CD14-positive monocyte (primary cell): ENCODE data around the gene TBCD. TPM values are rescaled to one million over a fixed set of nuclear protein-coding genes. Genes with fewer than 3 reads are reported as not detected.

Experiments used
- DNase-seq, 3 donors: peaks; one replicate each; pipeline ENCODE4 v3.0.0-alpha.2; 2011 to 2022
- H2AFZ ChIP-seq: 2 replicates; pipeline ENCODE4 v1.6.0; 2012; ENCODE audit warnings: mild to moderate bottlenecking, low read depth, low read length, inconsistent platforms; ENCODE audit not compliant: insufficient read depth, poor library complexity, severe bottlenecking
- H3K27ac ChIP-seq, 2 donors: 1 replicate in 1 of 2; 2 replicates in 1 of 2; pipeline ENCODE4 v1.5.1; 2012 to 2013; ENCODE audit warnings: low read length in 2 of 2, control low read depth in 1 of 2, inconsistent platforms in 1 of 2, low read depth in 1 of 2, mild to moderate bottlenecking in 1 of 2
- H3K27me3 ChIP-seq, 2 donors: one replicate each; pipeline versions ENCODE4 v1.6.0 to v1.6.1; 2011 to 2013; ENCODE audit warnings: low read length in 2 of 2; ENCODE audit not compliant: control insufficient read depth in 2 of 2, insufficient read depth in 2 of 2
- H3K36me3 ChIP-seq, 2 donors: replicated peaks in 1 of 2; 1 replicate in 1 of 2; 2 replicates in 1 of 2; pipeline versions ENCODE4 v1.5.1 to v1.6.1; 2012 to 2013; ENCODE audit warnings: low read length in 2 of 2, control low read depth in 1 of 2, inconsistent platforms in 1 of 2, mild to moderate bottlenecking in 1 of 2; ENCODE audit not compliant: insufficient read depth in 2 of 2, control insufficient read depth in 1 of 2
- H3K4me1 ChIP-seq, 2 donors: 1 replicate in 1 of 2; 2 replicates in 1 of 2; pipeline versions ENCODE4 v1.5.1 to v1.6.1; 2012 to 2013; ENCODE audit warnings: low read length in 2 of 2, control low read depth in 1 of 2, inconsistent platforms in 1 of 2, mild to moderate bottlenecking in 1 of 2, moderate library complexity in 1 of 2; ENCODE audit not compliant: insufficient read depth in 2 of 2, control insufficient read depth in 1 of 2
- H3K4me2 ChIP-seq: replicated peaks from 2 replicates; pipeline ENCODE3; 2012; ENCODE audit warnings: low read length, moderate library complexity, mild to moderate bottlenecking; ENCODE audit not compliant: poor library complexity, severe bottlenecking; ENCODE audit errors: extremely low read depth
- H3K4me3 ChIP-seq, 3 experiments: fragments of 200-600 bp in 1 of 3; sonication (generic) in 1 of 3; replicated peaks in 1 of 3; 1 replicate in 2 of 3; 2 replicates in 1 of 3; pipeline ENCODE4 v1.5.1; 2011 to 2013; ENCODE audit warnings: low read length in 3 of 3, mild to moderate bottlenecking in 3 of 3, control low read depth in 2 of 3, low read depth in 2 of 3, inconsistent platforms in 1 of 3, moderate library complexity in 1 of 3
- H3K79me2 ChIP-seq: 2 replicates; pipeline ENCODE4 v1.6.0; 2012; ENCODE audit warnings: mild to moderate bottlenecking, control low read depth, inconsistent platforms, low read length, moderate library complexity; ENCODE audit not compliant: insufficient read depth
- H3K9ac ChIP-seq: 2 replicates; pipeline ENCODE4 v1.6.0; 2017; ENCODE audit warnings: low read length, mild to moderate bottlenecking; ENCODE audit not compliant: insufficient read depth, poor library complexity, severe bottlenecking
- H3K9me3 ChIP-seq, 2 donors: replicated peaks in 1 of 2; 1 replicate in 1 of 2; 2 replicates in 1 of 2; pipeline versions ENCODE4 v1.5.1 to v1.6.1; 2012 to 2013; ENCODE audit warnings: low read length in 2 of 2, control low read depth in 1 of 2; ENCODE audit not compliant: control insufficient read depth in 1 of 2, insufficient read depth in 1 of 2
- H4K20me1 ChIP-seq: 2 replicates; pipeline ENCODE4 v1.6.0; 2012; ENCODE audit warnings: mild to moderate bottlenecking, low read length, control low read depth, moderate library complexity; ENCODE audit not compliant: insufficient read depth
- H3K27ac Mint-ChIP-seq, 7 donors: one replicate each; pipeline ENCODE4 v1.8.0; 2020; ENCODE audit warnings: mild to moderate bottlenecking in 7 of 7, mixed read lengths in 7 of 7, moderate library complexity in 6 of 7, inconsistent platforms in 2 of 7
- H3K27me3 Mint-ChIP-seq, 3 donors: one replicate each; pipeline ENCODE4 v1.8.0; 2021 to 2022; ENCODE audit warnings: low read depth in 3 of 3, mild to moderate bottlenecking in 3 of 3, mixed read lengths in 3 of 3, moderate library complexity in 3 of 3, inconsistent platforms in 1 of 3
- H3K36me3 Mint-ChIP-seq, 2 donors: one replicate each; pipeline ENCODE4 v1.8.0; 2020; ENCODE audit warnings: mixed read lengths in 2 of 2, inconsistent platforms in 1 of 2, mild to moderate bottlenecking in 1 of 2
- H3K4me1 Mint-ChIP-seq: one replicate; pipeline ENCODE4 v1.8.0; 2020; ENCODE audit warnings: mild to moderate bottlenecking, mixed read lengths
- H3K4me3 Mint-ChIP-seq, 2 donors: one replicate each; pipeline ENCODE4 v1.8.0; 2020; ENCODE audit warnings: mild to moderate bottlenecking in 2 of 2, mixed read lengths in 2 of 2, moderate library complexity in 1 of 2
- H3K9me3 Mint-ChIP-seq, 7 donors: one replicate each; pipeline ENCODE4 v1.8.0; 2020 to 2022; ENCODE audit warnings: mixed read lengths in 7 of 7, mild to moderate bottlenecking in 6 of 7, moderate library complexity in 6 of 7, inconsistent platforms in 2 of 7
- CTCF ChIP-seq: fragments of 200-600 bp; IDR thresholded peaks from one replicate; pipeline ENCODE4 v1.8.0; 2022; ENCODE audit warnings: antibody characterized with exemption, mild to moderate bottlenecking
- WGBS: methylation state at CpG from one replicate; pipeline ENCODE4 v1.1.5; 2013; ENCODE audit warnings: missing lambda C conversion rate; ENCODE audit not compliant: insufficient coverage; 5-methylcytosine and 5-hydroxymethylcytosine counted together
- intact Hi-C, 2 donors: fragments of 100-400 bp; cut with micrococcal nuclease; formaldehyde crosslinking; loops; one replicate each; pipeline versions ENCODE4 v1.15.0 to v1.15.1; 2023
- polyA plus RNA-seq, 3 donors: library from polyadenylated mRNA; depleted of rRNA in 1 of 3; unstranded in 2 of 3; stranded (reverse) in 1 of 3; fragments of 300-500 nt in 2 of 3; fragments of >200 nt in 1 of 3; fragmentation: Illumina TruSeq in 2 of 3; gene quantifications; 1 replicate in 2 of 3; 2 replicates in 1 of 3; pipeline ENCODE4 v1.2.3, GENCODE V29; 2012 to 2021

TBCD gene
- polyA plus RNA-seq, 3 donors: 54.7 to 74.0 (median 66.6) TPM

- no peak for TF ChIP-seq CTCF
- no peaks in the 10 kb centered on the region for H3K79me2 ChIP-seq
- WGBS: 95% methylated on average over 22 of the region's 24 CpGs
- peaks cover 0 to 14% (median 5%) of the 10 kb centered on the region in 3 donors for H3K27me3 Mint-ChIP-seq
- intact Hi-C loops: no loop called here
- peaks cover 11 to 17% of the 10 kb centered on the region in 2 donors for H3K36me3 Mint-ChIP-seq
- peak overlapping the region in 1 of 7 donors; percentile 47 for H3K27ac Mint-ChIP-seq
- DNase-seq: no peak
- H3K4me1 Mint-ChIP-seq: peaks cover 12% of the 10 kb centered on the region
- H3K9me3 ChIP-seq: no peaks in the 10 kb centered on the region
- H3K27me3 ChIP-seq: no peaks in the 10 kb centered on the region
- H2AFZ ChIP-seq: no peak overlapping the region
- H3K9ac ChIP-seq: no peak overlapping the region
- peaks cover 10 to 13% of the 10 kb centered on the region in 2 donors for H3K4me1 ChIP-seq
- peaks cover 0 to 4% (median 0%) of the 10 kb centered on the region in 7 donors for H3K9me3 Mint-ChIP-seq
- H3K4me3 Mint-ChIP-seq: no peak overlapping the region
- no peak overlapping the region for H3K27ac ChIP-seq
- no peak overlapping the region for H3K4me3 ChIP-seq
- H3K36me3 ChIP-seq: no peaks in the 10 kb centered on the region
- H3K4me2 ChIP-seq: no peak overlapping the region
- no peaks in the 10 kb centered on the region for H4K20me1 ChIP-seq
Measured at GRCh38 chr17:82845163-82845807, 93.4 kb downstream of the TBCD start.

GRCh38 chr17:82846061-82846691 lies 94.3 kb downstream of the TBCD start:
- peaks cover 10 to 13% of the 10 kb centered on the region in 2 donors for H3K4me1 ChIP-seq
- no peaks in the 10 kb centered on the region for H3K27me3 ChIP-seq
- WGBS: 92% methylated on average over 25 of the region's 25 CpGs
- Mint-ChIP-seq H3K27me3 (peaks cover 0 to 16% (median 5%) of the 10 kb centered on the region in 3 donors), H3K27ac (peak overlapping the region in 1 of 7 donors; percentile 75), H3K36me3 (peaks cover 11 to 17% of the 10 kb centered on the region in 2 donors), H3K4me1 (peaks cover 12% of the 10 kb centered on the region), H3K9me3 (peaks cover 0 to 4% (median 0%) of the 10 kb centered on the region in 7 donors), H3K4me3 (no peak overlapping the region)
- no peaks in the 10 kb centered on the region for H3K36me3 ChIP-seq
- H4K20me1 ChIP-seq: no peaks in the 10 kb centered on the region
- no peak overlapping the region for H3K27ac ChIP-seq
- H3K4me2 ChIP-seq: no peak overlapping the region
- DNase-seq: no peak
- no peak overlapping the region for H3K4me3 ChIP-seq
- no peaks in the 10 kb centered on the region for H3K9me3 ChIP-seq
- H3K79me2 ChIP-seq: no peaks in the 10 kb centered on the region
- TF ChIP-seq CTCF: no peak
- no peak overlapping the region for H3K9ac ChIP-seq
- intact Hi-C loops: no loop called here
- H2AFZ ChIP-seq: no peak overlapping the region
